Kidney (tissue), 14 donors: ENCODE results near the gene KCNN3. TPM values are rescaled to one million over a fixed set of nuclear protein-coding genes. Genes with fewer than 3 reads are reported as not detected.

ENCODE experiments used
- DNase-seq, 5 donors: peaks; one replicate each; pipeline ENCODE4 v3.0.0-alpha.2; 2013 to 2020
- FAIRE-seq: peaks from 2 replicates; lab custom pipeline; 2012; peaks lifted over from hg19 to GRCh38; lab: Jason Lieb, UNC
- H3K27ac ChIP-seq, 2 donors: one replicate each; pipeline ENCODE4 v1.7.0; 2013; ENCODE audit warnings: low read depth in 2 of 2, low read length in 2 of 2, inconsistent platforms in 1 of 2
- H3K27me3 ChIP-seq: one replicate; pipeline ENCODE4 v1.7.1; 2013; ENCODE audit warnings: low read length, inconsistent platforms; ENCODE audit not compliant: control insufficient read depth, insufficient read depth
- H3K36me3 ChIP-seq, 3 donors: one replicate each; pipeline versions ENCODE4 v1.7.0 to v1.7.1; 2013; ENCODE audit warnings: low read length in 3 of 3, control low read depth in 1 of 3, inconsistent platforms in 1 of 3; ENCODE audit not compliant: insufficient read depth in 3 of 3, control insufficient read depth in 2 of 3
- H3K4me1 ChIP-seq, 3 donors: one replicate each; pipeline versions ENCODE4 v1.7.0 to v1.7.1; 2013; ENCODE audit warnings: low read length in 3 of 3, inconsistent platforms in 1 of 3, low read depth in 1 of 3; ENCODE audit not compliant: control insufficient read depth in 2 of 3, insufficient read depth in 2 of 3
- H3K4me3 ChIP-seq, 3 donors: one replicate each; pipeline versions ENCODE4 v1.7.0 to v1.8.1; 2013; ENCODE audit warnings: low read length in 3 of 3, control low read depth in 1 of 3, inconsistent platforms in 1 of 3
- H3K9ac ChIP-seq, 3 donors: one replicate each; pipeline versions ENCODE4 v1.7.0 to v1.7.1; 2013; ENCODE audit warnings: low read length in 3 of 3, control low read depth in 1 of 3, inconsistent platforms in 1 of 3
- H3K9me3 ChIP-seq, 3 donors: one replicate each; pipeline versions ENCODE4 v1.7.0 to v1.7.1; 2013; ENCODE audit warnings: low read length in 3 of 3, control low read depth in 1 of 3, inconsistent platforms in 1 of 3; ENCODE audit not compliant: control insufficient read depth in 2 of 3, insufficient read depth in 1 of 3
- CTCF ChIP-seq: IDR thresholded peaks from 3 replicates; pipeline ENCODE4 v1.5.1; 2012; ENCODE audit warnings: mild to moderate bottlenecking, moderate library complexity, borderline replicate concordance; ENCODE audit not compliant: insufficient read depth; ENCODE audit errors: extremely low read depth
- intact Hi-C: fragments of 100-400 bp; cut with DNase I; formaldehyde crosslinking; loops from one replicate; pipeline ENCODE4 v1.11.1; 2022
- polyA plus RNA-seq: library from polyadenylated mRNA; stranded (reverse); fragments of 350-450 nt; fragmentation: Illumina TruSeq; extraction: RNeasy Lipid Tissue Mini Kit (QIAGEN cat#74804); gene quantifications from one replicate; pipeline ENCODE4 v1.2.3, GENCODE V29; 2014; ENCODE audit warnings: low read depth, low replicate concordance; ENCODE audit not compliant: insufficient read depth
- total RNA-seq: library from RNA; stranded (reverse); fragmentation: NEBNext Ultra II Directional; extraction: Animal tissue kit (Norgen Biotek cat#: 25700); gene quantifications from one replicate; pipeline ENCODE4 v1.2.1, GENCODE V29; 2021
- donor health status: control.
- donor health status: control.
- donor health status: control.
- donor health status: control.
- donor health status: control.
- donor health status: DM: yes; HTN: yes; CAD: no.
- donor health status: Normal renal cell carcinoma (clear cell type).

The KCNN3 gene
- total and polyA plus RNA-seq, 2 donors from 2014 or later: 2.6 to 5.6 TPM

DNA sequence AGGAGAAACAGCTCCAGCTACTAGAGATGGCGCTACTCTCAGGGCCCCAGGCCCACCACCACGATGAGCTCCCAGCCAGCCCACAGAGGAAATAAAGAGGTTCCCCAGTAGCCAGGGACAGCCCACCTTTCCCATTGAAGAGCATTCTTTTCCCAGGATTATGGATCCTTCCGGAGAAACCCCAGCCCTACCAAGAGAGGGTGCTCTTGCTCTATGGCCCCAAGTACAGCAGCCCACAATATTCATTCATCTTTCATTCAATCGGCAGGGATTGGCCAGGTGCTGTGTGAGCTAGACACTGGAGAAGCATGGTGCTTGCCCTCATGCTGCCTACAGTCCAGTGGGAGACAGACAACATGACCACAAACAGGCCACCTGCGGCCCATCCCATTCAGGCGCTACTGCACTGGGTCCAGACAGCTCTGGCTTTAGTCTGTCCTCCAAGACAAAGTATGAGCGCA, 36.6 kb upstream of the KCNN3 start:
- Histone ChIP-seq H3K36me3 (no peaks in the 10 kb centered on the region), H3K9me3 (no peaks in the 10 kb centered on the region), H3K4me1 (no peaks in the 10 kb centered on the region), H3K9ac (no peak overlapping the region), H3K27ac (no peak overlapping the region), H3K27me3 (no peaks in the 10 kb centered on the region), H3K4me3 (no peak overlapping the region)
- FAIRE-seq (no peak), DNase-seq (no peak)
- intact Hi-C loops: no loop called here
- TF ChIP-seq CTCF: peak; percentile 31

- Histone ChIP-seq H3K27ac (no peak overlapping the region), H3K9ac (no peak overlapping the region), H3K4me3 (no peak overlapping the region), H3K27me3 (no peaks in the 10 kb centered on the region), H3K9me3 (no peaks in the 10 kb centered on the region), H3K4me1 (no peaks in the 10 kb centered on the region), H3K36me3 (no peaks in the 10 kb centered on the region)
- intact Hi-C loops: no loop called here
- FAIRE-seq: no peak
- DNase-seq: no peak
- TF ChIP-seq CTCF: no peak
These were observed 33.0 kb upstream of the KCNN3 start for GRCh38 chr1:154902938-154903566.

GRCh38 chr1:154901591-154901990, 31.5 kb upstream of the KCNN3 start:
- Histone ChIP-seq H3K9me3 (no peaks in the 10 kb centered on the region), H3K4me1 (no peaks in the 10 kb centered on the region), H3K9ac (no peak overlapping the region), H3K27ac (no peak overlapping the region), H3K36me3 (no peaks in the 10 kb centered on the region), H3K27me3 (no peaks in the 10 kb centered on the region), H3K4me3 (no peak overlapping the region)
- FAIRE-seq (no peak), DNase-seq (no peak)
- intact Hi-C loops: no loop called here
- TF ChIP-seq CTCF: no peak

DNA sequence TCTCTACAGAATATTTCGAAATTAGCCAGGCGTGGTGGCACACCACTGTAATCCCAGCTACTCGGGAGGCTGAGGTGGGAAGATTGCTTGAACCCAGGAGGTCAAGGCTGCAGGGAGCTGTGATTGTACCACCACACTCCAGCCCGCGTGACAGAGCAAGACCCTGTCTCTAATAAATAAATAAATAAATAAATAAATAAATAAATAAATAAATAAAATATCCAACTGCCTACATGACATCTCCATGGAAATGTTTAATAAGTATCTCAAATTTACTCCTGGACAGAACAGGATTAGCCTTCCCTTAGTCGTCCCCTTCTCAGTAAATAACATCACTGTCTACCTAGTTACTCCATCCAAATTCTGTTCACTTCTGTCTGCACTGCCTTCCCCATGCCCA, 29.0 kb upstream of the KCNN3 start:
- no peak for TF ChIP-seq CTCF
- intact Hi-C loops: no loop called here
- Histone ChIP-seq H3K27ac (no peak overlapping the region), H3K36me3 (no peaks in the 10 kb centered on the region), H3K9ac (no peak overlapping the region), H3K4me1 (no peaks in the 10 kb centered on the region), H3K27me3 (no peaks in the 10 kb centered on the region), H3K9me3 (no peaks in the 10 kb centered on the region), H3K4me3 (no peak overlapping the region)
- DNase-seq (no peak), FAIRE-seq (no peak)
